Middle frontal gyrus (tissue), 1 donor: ENCODE data around the gene COMMD10.

Source experiments
- DNase-seq: peaks from one replicate; pipeline ENCODE4 v3.0.0-alpha.2; 2015; ENCODE audit warnings: low spot score; ENCODE audit errors: extremely low spot score

The COMMD10 gene

GRCh38 chr5:116216246-116216645, 131.4 kb downstream of the COMMD10 start:
- DNase-seq, result no peak

- DNase-seq, result no peak
Observed at GRCh38 chr5:116225281-116225922, 140.6 kb downstream of the COMMD10 start.

GRCh38 chr5:116229131-116229689, 144.4 kb downstream of the COMMD10 start:
- no peak for DNase-seq

GRCh38 chr5:116231288-116231687, 146.5 kb downstream of the COMMD10 start:
- no peak for DNase-seq

GRCh38 chr5:116234681-116235080, 149.9 kb downstream of the COMMD10 start:
- no peak for DNase-seq

- no peak for DNase-seq
Observed at GRCh38 chr5:116237917-116238500, 153.2 kb downstream of the COMMD10 start.

GRCh38 chr5:116242343-116242742, 157.5 kb downstream of the COMMD10 start:
- no peak for DNase-seq

- DNase-seq, result no peak
Observed at GRCh38 chr5:116248432-116248831, 163.6 kb downstream of the COMMD10 start.

GRCh38 chr5:116249648-116250047, 164.8 kb downstream of the COMMD10 start:
- DNase-seq, result no peak

- DNase-seq, result no peak
Observed at GRCh38 chr5:116256717-116257116, 171.9 kb downstream of the COMMD10 start.

- no peak for DNase-seq
Observed at GRCh38 chr5:116265471-116265870, 180.6 kb downstream of the COMMD10 start.

- no peak for DNase-seq
Observed at GRCh38 chr5:116271446-116272025, 186.7 kb downstream of the COMMD10 start.

GRCh38 chr5:116272281-116272941, 187.6 kb downstream of the COMMD10 start:
- DNase-seq, result no peak

- no peak for DNase-seq
Observed at GRCh38 chr5:116273448-116274242, 188.8 kb downstream of the COMMD10 start.

- DNase-seq, result no peak
Observed at GRCh38 chr5:116274251-116274650, 189.4 kb downstream of the COMMD10 start.

- DNase-seq, result no peak
Observed at GRCh38 chr5:116275282-116275681, 190.5 kb downstream of the COMMD10 start.

GRCh38 chr5:116276952-116277351, 192.1 kb downstream of the COMMD10 start:
- DNase-seq, result no peak

GRCh38 chr5:116280149-116280803, 195.5 kb downstream of the COMMD10 start:
- no peak for DNase-seq

GRCh38 chr5:116281309-116281708, 196.5 kb downstream of the COMMD10 start:
- no peak for DNase-seq

- no peak for DNase-seq
Observed at GRCh38 chr5:116288524-116288923, 203.7 kb downstream of the COMMD10 start.

GRCh38 chr5:116289276-116289675, 204.5 kb downstream of the COMMD10 start:
- no peak for DNase-seq
